RKO (cell line): ENCODE data around the gene KDM7A.
"Not testable (repeated sequence)": the region's sequence is repeated elsewhere in the genome, so short reads cannot be mapped to it uniquely, and the experiment has no call there.

ENCODE experiments used
- DNase-seq: peaks from one replicate; pipeline ENCODE4 v3.0.0-alpha.2; 2016; ENCODE audit warnings: low spot score

The KDM7A gene

GRCh38 chr7:140176811-140177702 lies at the start of gene KDM7A:
Gene KDM7A, minus strand, starts transcription at chr7:140176983. Its CDS starts 46 bp downstream, at chr7:140176937.
- DNase-seq: peak; percentile 96

- DNase-seq: no peak
Observed at GRCh38 chr7:140225562-140226249, 48.9 kb upstream of the KDM7A start.

- DNase-seq: no peak
Observed at GRCh38 chr7:140223515-140224221, 46.9 kb upstream of the KDM7A start.

GRCh38 chr7:140222814-140223213 lies 46.0 kb upstream of the KDM7A start:
- no peak for DNase-seq

- DNase-seq: no peak
Observed at GRCh38 chr7:140219672-140220524, 43.1 kb upstream of the KDM7A start.

- no peak for DNase-seq
Observed at GRCh38 chr7:140218656-140219055, 41.9 kb upstream of the KDM7A start.

- DNase-seq: no peak
Observed at GRCh38 chr7:140217750-140218501, 41.1 kb upstream of the KDM7A start.

GRCh38 chr7:140215281-140215680 lies 38.5 kb upstream of the KDM7A start:
- DNase-seq: no peak

- DNase-seq: no peak
Observed at GRCh38 chr7:140214075-140214684, 37.4 kb upstream of the KDM7A start.

- no peak for DNase-seq
Observed at GRCh38 chr7:140213684-140214074, 36.9 kb upstream of the KDM7A start.

- DNase-seq: peak; percentile 86
Observed at GRCh38 chr7:140212100-140212881, 35.5 kb upstream of the KDM7A start.

GRCh38 chr7:140211698-140212097 lies 34.9 kb upstream of the KDM7A start:
- DNase-seq: no peak

- DNase-seq: no peak
Observed at GRCh38 chr7:140209866-140210609, 33.3 kb upstream of the KDM7A start.

GRCh38 chr7:140206616-140207389 lies 30.0 kb upstream of the KDM7A start:
- DNase-seq: no peak

GRCh38 chr7:140205600-140205999 lies 28.8 kb upstream of the KDM7A start:
- DNase-seq: no peak

GRCh38 chr7:140203556-140203955 lies 26.8 kb upstream of the KDM7A start:
- no peak for DNase-seq

GRCh38 chr7:140202942-140203341 lies 26.2 kb upstream of the KDM7A start:
- not testable (repeated sequence) for DNase-seq

- no peak for DNase-seq
Observed at GRCh38 chr7:140201393-140201792, 24.6 kb upstream of the KDM7A start.
